Muscle layer of duodenum (tissue), 2 donors: ENCODE data around the gene HDHD2.
A peak's percentile ranks its signal among the peaks of the same experiment; 100 is the strongest.
"Not testable (repeated sequence)": the region's sequence is repeated elsewhere in the genome, so short reads cannot be mapped to it uniquely, and the experiment has no call there.

ENCODE experiments used
- H3K27ac ChIP-seq: one replicate; pipeline ENCODE4 v1.7.0; 2013; ENCODE audit warnings: mild to moderate bottlenecking, low read length
- H3K27me3 ChIP-seq: one replicate; pipeline ENCODE4 v1.7.0; 2013; ENCODE audit warnings: low read depth, mild to moderate bottlenecking, control low read depth, low read length
- H3K36me3 ChIP-seq, 2 donors: one replicate each; pipeline ENCODE4 v1.7.0; 2013; ENCODE audit warnings: low read length in 2 of 2, control low read depth in 1 of 2, mild to moderate bottlenecking in 1 of 2; ENCODE audit not compliant: insufficient read depth in 2 of 2, control insufficient read depth in 1 of 2
- H3K4me1 ChIP-seq, 2 donors: one replicate each; pipeline ENCODE4 v1.7.0; 2013; ENCODE audit warnings: low read length in 2 of 2, mild to moderate bottlenecking in 2 of 2, control low read depth in 1 of 2, moderate library complexity in 1 of 2; ENCODE audit not compliant: insufficient read depth in 2 of 2, control insufficient read depth in 1 of 2
- H3K4me3 ChIP-seq, 2 donors: one replicate each; pipeline ENCODE4 v1.7.0; 2013; ENCODE audit warnings: low read length in 2 of 2, low read depth in 1 of 2, mild to moderate bottlenecking in 1 of 2
- H3K9me3 ChIP-seq, 2 donors: one replicate each; pipeline ENCODE4 v1.7.0; 2013; ENCODE audit warnings: low read length in 2 of 2, control low read depth in 1 of 2, mild to moderate bottlenecking in 1 of 2; ENCODE audit not compliant: control insufficient read depth in 1 of 2
- donor health status: healthy.

Gene HDHD2, protein sequence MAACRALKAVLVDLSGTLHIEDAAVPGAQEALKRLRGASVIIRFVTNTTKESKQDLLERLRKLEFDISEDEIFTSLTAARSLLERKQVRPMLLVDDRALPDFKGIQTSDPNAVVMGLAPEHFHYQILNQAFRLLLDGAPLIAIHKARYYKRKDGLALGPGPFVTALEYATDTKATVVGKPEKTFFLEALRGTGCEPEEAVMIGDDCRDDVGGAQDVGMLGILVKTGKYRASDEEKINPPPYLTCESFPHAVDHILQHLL

DNA sequence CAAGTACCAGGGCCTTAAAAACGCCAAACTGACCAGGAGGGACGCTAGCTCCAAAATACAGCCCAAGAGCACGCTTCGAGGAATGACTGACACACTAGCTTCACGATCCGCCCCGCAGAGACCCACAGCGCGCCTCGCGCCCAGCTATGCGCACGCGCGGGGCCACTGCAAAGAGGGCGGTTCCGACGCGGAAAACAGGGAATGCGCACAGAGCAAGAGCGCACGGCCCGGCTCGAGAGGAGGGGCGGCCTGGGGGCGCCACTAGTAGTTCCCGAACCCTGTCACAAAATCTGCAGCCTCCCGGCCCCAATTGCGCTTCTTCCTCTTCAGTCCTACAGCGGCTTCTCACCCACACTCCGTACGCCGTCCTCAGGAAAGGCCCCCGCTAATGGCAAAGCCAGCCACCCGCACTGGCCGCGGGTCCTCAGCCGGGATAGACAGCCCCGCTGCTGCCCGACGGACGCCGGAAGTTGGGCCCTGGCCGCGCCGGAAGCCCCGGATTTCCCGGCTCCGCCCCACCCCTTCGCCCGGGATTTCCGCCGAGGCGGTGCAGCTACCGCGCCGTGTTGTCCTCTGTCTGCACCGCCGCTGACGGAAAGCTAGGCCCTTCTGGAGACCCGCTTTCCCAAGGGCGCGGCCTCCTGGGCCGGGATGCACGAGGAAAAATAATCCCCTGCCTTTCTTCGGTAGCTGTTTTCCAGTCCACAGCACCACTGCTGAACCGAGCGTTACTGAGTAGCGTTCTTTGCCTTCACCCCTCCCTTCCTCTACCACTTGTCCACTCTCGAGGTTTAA, at the start of gene HDHD2:
TSS of gene HDHD2 (minus strand) at position 472 of the 795 bp plus-strand sequence. CDS start 14,061 bp downstream, outside the sequence.
- Histone ChIP-seq H3K36me3 (peaks cover 6 to 7% of the 10 kb centered on the region in 2 donors), H3K4me1 (peaks cover 9 to 11% of the 10 kb centered on the region in 2 donors), H3K27ac (peak within 1 kb of the TSS; percentile 95), H3K9me3 (no peaks in the 10 kb centered on the region), H3K4me3 (peak within 1 kb of the TSS; percentile 86 to 95), H3K27me3 (no peaks in the 10 kb centered on the region)

DNA sequence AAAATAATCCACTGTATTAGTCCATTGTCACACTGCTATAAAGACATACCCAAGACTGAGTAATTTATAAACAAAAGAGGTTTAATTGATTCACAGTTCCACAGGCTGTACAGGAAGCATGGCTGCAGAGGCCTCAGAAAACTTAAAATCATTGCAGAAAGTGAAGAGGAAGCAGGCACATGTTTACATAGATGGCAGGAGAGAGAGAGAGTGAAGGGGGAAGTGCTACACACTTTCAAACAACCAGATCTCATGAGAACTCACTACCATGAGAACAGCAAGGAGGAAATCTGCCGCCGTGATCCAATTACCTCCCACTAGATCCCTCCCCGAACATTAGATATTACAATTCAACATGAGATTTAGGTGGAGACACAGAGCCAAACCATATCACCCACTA, 45.7 kb upstream of the HDHD2 start:
- H3K4me1 ChIP-seq, H3K36me3 ChIP-seq, H3K27ac ChIP-seq, H3K9me3 ChIP-seq, H3K27me3 ChIP-seq, H3K4me3 ChIP-seq: not testable (repeated sequence)

DNA sequence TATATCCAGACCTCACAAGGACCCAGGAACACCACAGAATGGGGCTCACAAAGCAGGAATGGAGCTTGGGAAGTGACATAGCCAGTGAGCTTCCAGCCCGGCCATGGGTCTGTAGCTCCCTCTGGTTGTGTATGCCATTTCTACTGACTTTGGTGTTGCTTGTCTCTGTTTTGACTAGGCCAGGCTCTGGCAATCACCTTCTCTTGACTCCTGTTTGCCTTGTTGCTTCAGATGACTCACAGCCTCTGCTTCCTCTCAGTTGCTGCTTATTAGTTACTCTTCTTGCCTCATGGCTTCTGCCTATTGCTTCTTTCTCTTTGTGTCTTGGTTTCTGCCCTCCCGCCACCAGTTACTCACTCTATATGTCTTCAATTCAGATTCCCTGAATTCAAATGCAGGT, 41.7 kb upstream of the HDHD2 start:
- Histone ChIP-seq H3K4me1 (no peaks in the 10 kb centered on the region), H3K9me3 (no peaks in the 10 kb centered on the region), H3K36me3 (no peaks in the 10 kb centered on the region), H3K27me3 (no peaks in the 10 kb centered on the region), H3K27ac (no peak overlapping the region), H3K4me3 (no peak overlapping the region)

DNA sequence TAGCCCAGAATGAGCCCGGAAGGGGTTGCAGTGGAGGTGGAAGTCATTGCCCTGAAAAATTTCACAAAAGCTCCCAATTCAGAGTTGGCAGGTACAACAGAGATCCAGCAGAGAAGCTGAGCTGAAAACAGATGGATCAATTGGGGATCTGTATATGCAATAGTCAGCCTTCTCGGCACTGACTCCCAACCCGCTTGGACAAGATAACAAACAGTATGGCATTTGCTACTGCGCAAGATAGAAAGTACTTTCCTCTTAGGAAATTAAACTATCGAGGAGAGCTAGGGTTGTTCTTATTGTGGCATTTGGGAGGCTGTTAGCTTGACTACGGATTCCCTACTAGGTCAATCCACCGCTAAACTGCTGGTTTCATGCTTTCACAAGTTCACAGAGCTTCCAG, 37.4 kb upstream of the HDHD2 start:
- H3K27ac ChIP-seq, result no peak overlapping the region
- H3K27me3 ChIP-seq, result no peaks in the 10 kb centered on the region
- H3K4me1 ChIP-seq, result no peaks in the 10 kb centered on the region
- H3K9me3 ChIP-seq, result no peaks in the 10 kb centered on the region
- no peak overlapping the region for H3K4me3 ChIP-seq
- no peaks in the 10 kb centered on the region for H3K36me3 ChIP-seq

DNA sequence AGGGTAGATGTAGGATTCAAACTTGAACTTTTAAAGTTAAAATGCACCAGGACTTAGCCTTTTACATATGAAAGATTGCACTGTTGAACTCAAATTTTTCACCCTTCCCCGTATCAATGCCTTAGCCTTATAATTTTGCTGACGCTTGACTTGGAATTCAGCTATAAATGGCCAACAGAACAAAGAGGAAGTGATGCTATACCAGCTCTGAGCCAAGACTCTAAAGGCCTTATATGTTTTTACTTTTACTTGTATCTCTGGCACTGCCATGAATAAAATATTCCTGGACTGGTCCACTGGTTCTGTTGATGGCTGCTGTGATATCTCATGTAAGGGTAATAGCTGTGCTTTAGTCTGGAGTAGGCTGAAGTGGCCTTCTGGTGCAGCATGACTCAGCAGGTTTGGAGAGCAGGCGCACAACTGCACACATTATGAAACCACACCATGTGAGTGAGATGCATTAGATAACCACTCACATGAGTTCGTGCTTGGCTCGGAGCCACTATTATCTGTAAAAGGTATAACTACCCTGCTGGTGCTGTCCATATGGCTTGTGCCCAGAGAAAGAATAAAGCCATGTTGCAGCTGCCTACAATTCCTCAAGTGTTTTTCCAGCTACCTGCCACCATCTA, 34.2 kb upstream of the HDHD2 start:
- no peaks in the 10 kb centered on the region for H3K4me1 ChIP-seq
- no peaks in the 10 kb centered on the region for H3K36me3 ChIP-seq
- no peak overlapping the region for H3K4me3 ChIP-seq
- H3K9me3 ChIP-seq, result no peaks in the 10 kb centered on the region
- H3K27ac ChIP-seq, result no peak overlapping the region
- H3K27me3 ChIP-seq, result no peaks in the 10 kb centered on the region

DNA sequence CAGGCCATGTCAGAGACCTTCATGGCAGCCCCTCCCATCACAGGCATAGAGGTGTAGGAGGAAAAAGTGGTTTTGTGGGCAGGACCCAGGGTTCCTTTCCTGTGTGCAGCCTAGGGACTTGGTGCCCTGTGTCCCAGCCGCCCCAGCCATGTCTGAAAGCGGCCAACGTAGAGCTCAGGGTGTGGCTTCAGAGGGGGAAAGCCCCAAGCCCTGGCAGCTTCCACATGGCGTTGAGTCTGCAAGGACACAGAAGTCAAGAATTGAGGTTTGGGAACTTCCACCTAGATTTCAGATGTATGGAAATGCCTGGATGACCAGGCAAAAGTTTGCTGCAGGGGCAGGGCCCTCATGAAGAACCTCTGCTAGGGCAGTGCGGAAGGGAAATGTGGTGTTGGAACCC, 31.9 kb upstream of the HDHD2 start:
- H3K9me3 ChIP-seq, H3K27ac ChIP-seq, H3K27me3 ChIP-seq, H3K4me1 ChIP-seq, H3K36me3 ChIP-seq, H3K4me3 ChIP-seq: not testable (repeated sequence)

DNA sequence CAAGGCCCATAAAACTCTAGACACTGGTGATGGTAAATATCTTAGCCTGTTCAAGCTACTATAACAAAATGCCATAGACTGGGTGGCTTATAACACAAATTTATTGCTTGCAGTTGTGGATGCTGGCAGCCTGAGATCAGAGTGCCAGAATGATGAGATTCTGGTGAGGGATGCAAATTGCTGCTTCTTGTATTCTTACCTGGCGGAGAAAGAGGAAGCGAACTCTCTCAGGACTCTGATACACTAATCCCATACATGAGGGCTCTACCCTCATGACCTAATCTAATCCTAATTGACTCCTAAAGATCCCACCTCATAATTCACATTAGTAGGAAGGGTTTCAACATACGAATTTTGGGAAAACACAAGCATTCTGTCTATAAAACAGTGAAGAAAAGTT, 30.5 kb upstream of the HDHD2 start:
- Histone ChIP-seq H3K4me1 (peaks cover 0 to 5% of the 10 kb centered on the region in 2 donors), H3K4me3 (no peak overlapping the region), H3K27ac (no peak overlapping the region), H3K27me3 (no peaks in the 10 kb centered on the region), H3K36me3 (no peaks in the 10 kb centered on the region), H3K9me3 (no peaks in the 10 kb centered on the region)

DNA sequence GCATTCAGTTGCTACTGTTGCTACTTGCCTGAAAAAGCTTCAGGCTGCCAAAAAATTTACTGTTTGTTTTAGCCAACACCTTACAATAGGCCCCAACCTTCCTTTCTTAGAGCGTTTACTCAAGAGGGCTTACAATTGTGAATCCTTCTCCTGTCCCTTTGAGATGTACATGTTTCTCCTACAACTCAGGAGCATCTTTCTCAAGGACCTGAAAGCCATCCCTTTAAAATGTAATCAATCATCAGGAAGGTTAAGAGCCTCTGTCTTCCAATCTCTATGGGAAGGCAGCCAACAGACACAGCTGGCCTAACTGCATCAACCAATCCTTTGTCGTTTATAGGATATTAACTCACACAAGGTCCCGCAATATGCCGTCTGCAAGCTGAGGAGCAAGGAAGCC, 29.2 kb upstream of the HDHD2 start:
- H3K27me3 ChIP-seq, result no peaks in the 10 kb centered on the region
- H3K4me1 ChIP-seq, result peaks cover 7 to 12% of the 10 kb centered on the region in 2 donors
- no peaks in the 10 kb centered on the region for H3K9me3 ChIP-seq
- H3K4me3 ChIP-seq, result no peak overlapping the region
- no peaks in the 10 kb centered on the region for H3K36me3 ChIP-seq
- no peak overlapping the region for H3K27ac ChIP-seq

DNA sequence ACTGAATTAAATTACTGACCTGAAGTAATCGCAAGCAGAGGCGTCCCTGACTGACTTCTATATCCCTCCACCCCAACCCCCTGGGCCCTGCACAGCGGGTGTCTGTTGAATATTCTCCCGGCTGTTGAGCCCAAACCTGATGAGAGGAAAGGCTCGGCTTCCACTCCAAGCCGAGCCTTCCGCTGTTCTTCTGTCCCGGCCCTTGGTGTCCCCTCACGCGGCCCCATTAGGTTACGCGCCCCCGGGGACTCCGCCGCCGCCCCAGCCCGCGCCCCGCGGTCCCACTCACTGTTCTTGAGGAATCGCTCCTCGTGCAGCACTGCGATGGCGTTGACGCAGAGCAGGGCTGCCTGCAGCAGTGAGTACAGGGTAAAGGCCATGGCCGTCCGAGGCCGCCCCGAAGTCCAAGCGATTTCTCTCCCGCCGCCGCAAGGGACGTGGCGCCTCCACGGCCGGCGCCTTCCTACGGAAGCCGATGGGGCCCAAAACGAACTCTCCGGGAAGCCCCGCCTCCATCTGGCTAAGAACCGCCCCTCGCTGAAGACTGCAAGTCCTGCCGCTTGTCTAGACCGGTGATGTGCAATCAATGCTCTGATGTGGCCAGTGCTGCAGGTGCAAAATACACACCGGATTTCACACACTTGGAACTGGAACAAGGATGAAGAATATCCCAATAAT, 25.7 kb upstream of the HDHD2 start, which contains the start of gene IER3IP1:
TSS of gene IER3IP1 (minus strand) at position 467 of the 678 bp plus-strand sequence. CDS start at position 380, 87 bp downstream.
- Histone ChIP-seq H3K4me3 (peak within 1 kb of the TSS; percentile 86 to 93), H3K27me3 (no peaks in the 10 kb centered on the region), H3K27ac (peak within 1 kb of the TSS; percentile 60), H3K36me3 (no peaks in the 10 kb centered on the region), H3K9me3 (no peaks in the 10 kb centered on the region), H3K4me1 (peaks cover 7 to 28% of the 10 kb centered on the region in 2 donors)

DNA sequence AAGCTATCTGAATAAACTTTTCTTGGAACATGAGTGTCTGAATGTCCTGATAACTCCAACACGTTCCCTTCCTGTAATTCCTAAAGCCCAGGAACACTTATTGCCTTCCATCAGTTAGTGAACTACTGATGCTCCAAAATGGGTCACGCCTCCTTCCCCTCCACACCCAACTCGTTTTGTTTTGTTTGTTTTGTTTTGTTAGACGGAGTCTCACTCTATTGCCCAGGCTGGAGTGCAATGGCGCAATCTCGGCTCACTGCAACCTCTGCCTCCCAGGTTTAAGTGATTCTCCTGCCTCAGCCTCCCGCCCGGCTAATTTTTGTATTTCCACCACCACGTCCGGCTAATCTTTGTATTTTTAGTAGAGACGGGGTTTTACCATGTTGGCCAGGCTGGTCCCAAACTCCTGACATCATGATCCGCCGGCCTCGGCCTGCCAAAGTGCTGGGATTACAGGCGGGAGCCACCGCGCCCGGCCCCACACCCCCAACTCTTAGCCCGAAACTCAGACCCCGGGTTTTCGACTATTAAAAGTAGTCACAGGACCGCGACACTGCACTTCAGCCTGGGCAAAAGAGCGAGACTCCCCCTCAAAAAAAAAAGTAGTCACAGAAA, 25.1 kb upstream of the HDHD2 start:
- Histone ChIP-seq H3K4me3 (peak overlapping the region; percentile 86 to 93), H3K27me3 (no peaks in the 10 kb centered on the region), H3K27ac (peak overlapping the region; percentile 60), H3K9me3 (no peaks in the 10 kb centered on the region), H3K4me1 (peaks cover 7 to 28% of the 10 kb centered on the region in 2 donors), H3K36me3 (no peaks in the 10 kb centered on the region)
